Spleen (tissue), 11 donors: ENCODE measurements around the gene FRYL. TPM values are rescaled to one million over a fixed set of nuclear protein-coding genes. Genes with fewer than 3 reads are reported as not detected.

Experiments
- DNase-seq: peaks from one replicate; pipeline ENCODE4 v3.0.0-alpha.2; 2020
- H3K27ac ChIP-seq, 8 donors: fragments of 200-600 bp; sonication (generic) in 7 of 8; 1 replicate in 4 of 8; 2 replicates in 4 of 8; pipeline versions ENCODE4 v1.5.0 to v1.8.0; 2016 to 2021; ENCODE audit warnings: inconsistent platforms in 4 of 8, mild to moderate bottlenecking in 4 of 8, moderate library complexity in 1 of 8
- H3K27me3 ChIP-seq, 7 donors: fragments of 200-600 bp; sonication (generic) in 6 of 7; replicated peaks in 1 of 7; 1 replicate in 4 of 7; 2 replicates in 3 of 7; pipeline versions ENCODE4 v1.5.0 to v1.8.0; 2016 to 2021; ENCODE audit warnings: inconsistent platforms in 3 of 7, mild to moderate bottlenecking in 1 of 7
- H3K36me3 ChIP-seq, 6 donors: fragments of 200-600 bp; sonication (generic) in 5 of 6; 1 replicate in 4 of 6; 2 replicates in 2 of 6; pipeline versions ENCODE4 v1.5.0 to v1.8.0; 2016 to 2021; ENCODE audit warnings: inconsistent platforms in 2 of 6
- H3K4me1 ChIP-seq, 6 donors: fragments of 200-600 bp; sonication (generic) in 5 of 6; 1 replicate in 3 of 6; 2 replicates in 3 of 6; pipeline versions ENCODE4 v1.5.0 to v1.8.0; 2016 to 2021; ENCODE audit warnings: inconsistent platforms in 3 of 6
- H3K4me3 ChIP-seq, 8 donors: fragments of 200-600 bp; sonication (generic) in 7 of 8; 1 replicate in 4 of 8; 2 replicates in 4 of 8; pipeline versions ENCODE4 v1.5.0 to v1.8.0; 2016 to 2021; ENCODE audit warnings: inconsistent platforms in 4 of 8, mild to moderate bottlenecking in 4 of 8, moderate library complexity in 2 of 8
- H3K9me3 ChIP-seq, 8 donors: fragments of 200-600 bp; sonication (generic) in 7 of 8; 1 replicate in 4 of 8; 2 replicates in 4 of 8; pipeline versions ENCODE4 v1.5.0 to v1.8.0; 2016 to 2021; ENCODE audit warnings: inconsistent platforms in 4 of 8
- POLR2A ChIP-seq, 3 donors: fragments of 450-650 bp; IDR thresholded peaks; one replicate each; pipeline ENCODE4 v1.5.1; 2017; ENCODE audit warnings: antibody characterized with exemption in 3 of 3, mild to moderate bottlenecking in 1 of 3
- POLR2AphosphoS5 ChIP-seq, 3 donors: sonication (generic); formaldehyde crosslinking; IDR thresholded peaks; one replicate each; pipeline ENCODE4 v1.5.1; 2017; ENCODE audit warnings: antibody characterized with exemption in 3 of 3
- WGBS, 5 donors: extraction: QIAGEN DNeasy Blood & Tissue Kit in 3 of 5; methylation state at CpG; one replicate each; pipeline versions ENCODE4 v1.1.5 to v1.1.7; 2013 to 2018; 5-methylcytosine and 5-hydroxymethylcytosine counted together
- intact Hi-C: fragments of 100-400 bp; cut with DNase I; formaldehyde crosslinking; loops from one replicate; pipeline ENCODE4 v1.15.0; 2023; ENCODE audit warnings: low total_unique reads
- polyA plus RNA-seq, 3 donors: library from polyadenylated mRNA; stranded (reverse); fragments of 200-250 nt; gene quantifications; one replicate each; pipeline ENCODE4 v1.2.1, GENCODE V29; 2013
- total RNA-seq, 7 donors: library from RNA; depleted of rRNA in 3 of 7; stranded (reverse); fragments of >200 nt in 3 of 7; fragmentation: NEBNext Ultra II Directional in 4 of 7; extraction: Animal tissue kit (Norgen Biotek cat#: 25700) in 4 of 7; gene quantifications; one replicate each; pipeline versions ENCODE4 v1.1.0 to v1.2.1, GENCODE V29; 2016 to 2021
- TF ChIP-seq, protein P1 (sequence below), 11 experiments: fragments of 200-600 bp in 7 of 11; fragments of 450-650 bp in 4 of 11; sonication (generic) in 4 of 11; IDR thresholded peaks in 8 of 11; conservative IDR thresholded peaks in 3 of 11; 1 replicate in 7 of 11; 2 replicates in 4 of 11; pipeline versions ENCODE4 v1.4.0 to v1.8.0; 2016 to 2021; ENCODE audit warnings: antibody characterized with exemption in 11 of 11, inconsistent platforms in 4 of 11, mild to moderate bottlenecking in 1 of 11
- donor health status: healthy with polysubstance abuse.
- donor health status: DM: no; HTN: no; CAD: no; lungs with moderate emphysema.
- donor health status: DM: no; HTN: no; CAD: no.
- donor health status: Bipolar disorder and iron deficiency.
- donor health status: healthy.
- donor health status: DM: no; HTN: no; CAD: no.
- donor health status: DM: yes; HTN: yes; CAD: no.

Gene FRYL
- total and polyA plus RNA-seq, 10 donors, result 14.2 to 118 (median 94.9) TPM

DNA sequence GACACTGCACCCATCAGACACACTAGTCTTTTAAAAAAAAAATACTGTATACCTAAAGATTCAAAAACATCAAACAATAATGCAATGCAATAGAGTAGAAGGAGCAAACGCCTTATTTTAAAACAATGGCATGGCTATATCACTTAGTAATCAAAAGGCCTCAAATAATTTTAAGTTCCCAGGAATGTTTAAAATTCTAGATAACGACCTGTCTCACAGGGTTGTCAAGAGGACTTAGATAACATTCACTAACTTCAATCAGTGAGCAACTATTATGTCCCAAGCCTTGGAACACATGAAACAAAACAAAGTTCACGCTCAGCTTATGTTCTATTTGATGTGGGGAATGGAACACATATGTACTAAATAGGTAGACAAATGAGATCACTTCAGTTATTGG is 106.5 kb downstream of the FRYL start:
- H3K4me1 ChIP-seq, result peaks cover 0 to 14% (median 4%) of the 10 kb centered on the region in 6 donors
- H3K27me3 ChIP-seq, result no peaks in the 10 kb centered on the region
- peaks cover 0 to 4% (median 0%) of the 10 kb centered on the region in 8 donors for H3K9me3 ChIP-seq
- no peak overlapping the region for H3K27ac ChIP-seq
- peaks cover 0 to 15% (median 0%) of the 10 kb centered on the region in 6 donors for H3K36me3 ChIP-seq
- no peak for DNase-seq
- TF ChIP-seq, protein P1, sequence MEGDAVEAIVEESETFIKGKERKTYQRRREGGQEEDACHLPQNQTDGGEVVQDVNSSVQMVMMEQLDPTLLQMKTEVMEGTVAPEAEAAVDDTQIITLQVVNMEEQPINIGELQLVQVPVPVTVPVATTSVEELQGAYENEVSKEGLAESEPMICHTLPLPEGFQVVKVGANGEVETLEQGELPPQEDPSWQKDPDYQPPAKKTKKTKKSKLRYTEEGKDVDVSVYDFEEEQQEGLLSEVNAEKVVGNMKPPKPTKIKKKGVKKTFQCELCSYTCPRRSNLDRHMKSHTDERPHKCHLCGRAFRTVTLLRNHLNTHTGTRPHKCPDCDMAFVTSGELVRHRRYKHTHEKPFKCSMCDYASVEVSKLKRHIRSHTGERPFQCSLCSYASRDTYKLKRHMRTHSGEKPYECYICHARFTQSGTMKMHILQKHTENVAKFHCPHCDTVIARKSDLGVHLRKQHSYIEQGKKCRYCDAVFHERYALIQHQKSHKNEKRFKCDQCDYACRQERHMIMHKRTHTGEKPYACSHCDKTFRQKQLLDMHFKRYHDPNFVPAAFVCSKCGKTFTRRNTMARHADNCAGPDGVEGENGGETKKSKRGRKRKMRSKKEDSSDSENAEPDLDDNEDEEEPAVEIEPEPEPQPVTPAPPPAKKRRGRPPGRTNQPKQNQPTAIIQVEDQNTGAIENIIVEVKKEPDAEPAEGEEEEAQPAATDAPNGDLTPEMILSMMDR (IDR thresholded peaks at IDR 0.05 in 8 of 11, conservative IDR thresholded peaks at IDR 0.05 in 3 of 11), result no peak
- TF ChIP-seq POLR2AphosphoS5 (IDR thresholded peaks at IDR 0.05) (no peak), POLR2A (IDR thresholded peaks at IDR 0.05) (no peak)
- intact Hi-C loops, result no loop called here
- WGBS, 5 donors, result 91 to 95% (median 93%) methylated on average over 3 of the region's 3 CpGs
- H3K4me3 ChIP-seq, result no peak overlapping the region

DNA sequence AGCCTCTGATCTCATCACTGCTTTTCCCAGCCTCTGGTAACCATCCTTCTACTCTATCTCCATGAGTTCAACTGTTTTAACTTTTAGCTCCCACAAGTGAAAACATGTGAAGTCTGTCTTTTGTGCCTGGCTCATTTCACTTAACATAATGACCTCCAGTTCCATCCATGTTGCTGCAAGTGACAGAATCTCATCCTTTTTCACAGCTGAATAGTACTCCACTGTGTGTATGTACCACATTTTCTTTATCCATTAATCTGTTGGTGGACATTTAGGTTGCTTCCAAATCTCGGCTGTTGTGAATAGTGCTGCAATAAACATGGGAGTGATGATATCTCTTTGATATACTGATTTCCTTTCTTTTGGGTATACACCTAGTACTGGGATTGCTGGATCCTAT is 109.5 kb downstream of the FRYL start:
- peaks cover 0 to 44% (median 21%) of the 10 kb centered on the region in 6 donors for H3K4me1 ChIP-seq
- H3K27me3 ChIP-seq, result no peaks in the 10 kb centered on the region
- no peak overlapping the region for H3K27ac ChIP-seq
- no peak for DNase-seq
- H3K4me3 ChIP-seq, result no peak overlapping the region
- H3K36me3 ChIP-seq, result peaks cover 0 to 6% (median 0%) of the 10 kb centered on the region in 6 donors
- intact Hi-C loops, result no loop called here
- H3K9me3 ChIP-seq, result peaks cover 0 to 4% (median 0%) of the 10 kb centered on the region in 8 donors
- WGBS, 5 donors, result 93 to 100% (median 98%) methylated on average over 1 of the region's 1 CpG
- TF ChIP-seq POLR2A (IDR thresholded peaks at IDR 0.05) (no peak), POLR2AphosphoS5 (IDR thresholded peaks at IDR 0.05) (no peak)
- TF ChIP-seq, protein P1 (IDR thresholded peaks at IDR 0.05 in 8 of 11, conservative IDR thresholded peaks at IDR 0.05 in 3 of 11), result no peak

DNA sequence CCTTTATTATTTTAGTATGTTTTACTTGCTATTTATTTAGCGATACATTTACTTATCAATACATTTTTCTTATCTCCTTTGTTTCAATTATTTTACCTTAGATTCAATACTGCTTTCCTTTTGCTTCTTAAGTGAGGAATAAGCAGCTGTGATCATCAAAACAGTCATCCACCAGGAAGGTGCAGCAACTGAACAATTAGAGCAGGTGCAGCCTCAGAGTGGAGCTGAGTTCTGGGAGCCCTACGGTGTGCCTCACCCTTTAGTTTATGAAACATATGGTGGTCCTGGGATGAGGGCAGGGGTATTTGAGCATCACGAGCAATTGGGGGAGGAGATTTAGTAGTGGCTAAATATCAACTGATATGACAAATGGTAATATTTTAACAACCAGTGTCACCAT is 111.0 kb downstream of the FRYL start:
- H3K4me1 ChIP-seq, result peaks cover 0 to 51% (median 28%) of the 10 kb centered on the region in 6 donors
- H3K27me3 ChIP-seq, result no peaks in the 10 kb centered on the region
- DNase-seq, result no peak
- peaks cover 0 to 4% (median 0%) of the 10 kb centered on the region in 8 donors for H3K9me3 ChIP-seq
- peaks cover 0 to 2% (median 0%) of the 10 kb centered on the region in 6 donors for H3K36me3 ChIP-seq
- 95 to 100% (median 97%) methylated on average over 3 of the region's 3 CpGs for WGBS, 5 donors
- intact Hi-C loops, result no loop called here
- H3K27ac ChIP-seq, result no peak overlapping the region
- TF ChIP-seq POLR2AphosphoS5 (IDR thresholded peaks at IDR 0.05) (no peak), POLR2A (IDR thresholded peaks at IDR 0.05) (no peak)
- TF ChIP-seq, protein P1 (IDR thresholded peaks at IDR 0.05 in 8 of 11, conservative IDR thresholded peaks at IDR 0.05 in 3 of 11), result no peak
- H3K4me3 ChIP-seq, result no peak overlapping the region

DNA sequence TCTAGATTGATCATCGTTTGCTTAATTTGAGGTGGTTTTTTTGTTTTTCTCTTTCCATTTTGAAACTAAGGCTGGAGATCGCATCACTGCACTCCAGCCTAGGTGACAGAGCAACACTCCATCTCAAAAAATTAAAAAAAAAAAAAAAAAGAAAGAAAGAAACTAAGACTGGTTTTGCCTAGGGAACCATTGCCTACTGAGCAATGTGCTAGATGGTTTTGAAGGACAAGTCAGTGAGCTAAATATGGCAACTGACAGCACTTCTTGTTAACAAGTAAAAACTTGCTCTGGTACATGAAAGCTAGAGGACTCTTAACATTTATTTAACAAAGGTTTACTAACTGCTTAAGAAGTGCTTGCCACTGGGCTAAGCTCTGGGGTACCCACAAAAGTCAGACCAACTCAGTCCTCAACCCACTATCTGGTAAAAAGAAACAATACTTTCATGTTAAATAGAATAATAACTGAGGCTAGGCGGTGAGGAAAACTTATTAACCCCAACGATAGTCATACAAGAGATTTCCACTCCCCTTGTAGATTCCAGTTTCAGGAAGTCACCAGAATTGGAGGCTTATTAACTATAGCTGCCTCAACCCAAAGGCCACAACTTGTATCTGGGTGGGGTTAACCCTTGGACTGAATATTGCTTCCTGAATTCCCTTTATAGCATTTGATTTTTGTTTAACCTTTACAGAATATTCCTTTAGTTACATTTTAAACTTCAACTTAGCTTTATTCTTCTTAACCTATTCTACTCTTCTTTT is 111.6 kb downstream of the FRYL start:
- no peak for TF ChIP-seq POLR2AphosphoS5 (IDR thresholded peaks at IDR 0.05)
- no peak for TF ChIP-seq POLR2A (IDR thresholded peaks at IDR 0.05)
- TF ChIP-seq, protein P1 (IDR thresholded peaks at IDR 0.05 in 8 of 11, conservative IDR thresholded peaks at IDR 0.05 in 3 of 11), result no peak
- peaks cover 0 to 8% (median 0%) of the 10 kb centered on the region in 6 donors for H3K36me3 ChIP-seq
- WGBS, 5 donors, result 81 to 89% (median 82%) methylated on average over 4 of the region's 4 CpGs
- H3K4me1 ChIP-seq, result peaks cover 0 to 52% (median 28%) of the 10 kb centered on the region in 6 donors
- no peak overlapping the region for H3K4me3 ChIP-seq
- intact Hi-C loops, result no loop called here
- DNase-seq, result no peak
- peak overlapping the region in 1 of 8 donors; percentile 35 for H3K27ac ChIP-seq
- peaks cover 0 to 5% (median 0%) of the 10 kb centered on the region in 8 donors for H3K9me3 ChIP-seq
- H3K27me3 ChIP-seq, result no peaks in the 10 kb centered on the region
